ENCODE results near the gene ATG4A.

GRCh38 chrX:108126661-108127060, 35.1 kb downstream of the ATG4A start:
- TF ChIP-seq CTCF (IDR thresholded peaks at IDR 0.05; ENCODE audit: borderline replicate concordance, extremely low read depth, low read length, poor library complexity, severe bottlenecking), result no peak
- no peak for TF ChIP-seq EZH2 (IDR thresholded peaks at IDR 0.05; ENCODE audit: borderline replicate concordance, low read depth, low read length, severe bottlenecking)
